ENCODE results near the gene CDK3. TPM values are rescaled to one million over a fixed set of nuclear protein-coding genes. Genes with fewer than 3 reads are reported as not detected.

Gene CDK3
- total and polyA plus RNA-seq, 2 donors (not counting 3 experiments of a cell fraction or from before 2014, with no cell fraction given) = 8.5 to 8.7 TPM

DNA sequence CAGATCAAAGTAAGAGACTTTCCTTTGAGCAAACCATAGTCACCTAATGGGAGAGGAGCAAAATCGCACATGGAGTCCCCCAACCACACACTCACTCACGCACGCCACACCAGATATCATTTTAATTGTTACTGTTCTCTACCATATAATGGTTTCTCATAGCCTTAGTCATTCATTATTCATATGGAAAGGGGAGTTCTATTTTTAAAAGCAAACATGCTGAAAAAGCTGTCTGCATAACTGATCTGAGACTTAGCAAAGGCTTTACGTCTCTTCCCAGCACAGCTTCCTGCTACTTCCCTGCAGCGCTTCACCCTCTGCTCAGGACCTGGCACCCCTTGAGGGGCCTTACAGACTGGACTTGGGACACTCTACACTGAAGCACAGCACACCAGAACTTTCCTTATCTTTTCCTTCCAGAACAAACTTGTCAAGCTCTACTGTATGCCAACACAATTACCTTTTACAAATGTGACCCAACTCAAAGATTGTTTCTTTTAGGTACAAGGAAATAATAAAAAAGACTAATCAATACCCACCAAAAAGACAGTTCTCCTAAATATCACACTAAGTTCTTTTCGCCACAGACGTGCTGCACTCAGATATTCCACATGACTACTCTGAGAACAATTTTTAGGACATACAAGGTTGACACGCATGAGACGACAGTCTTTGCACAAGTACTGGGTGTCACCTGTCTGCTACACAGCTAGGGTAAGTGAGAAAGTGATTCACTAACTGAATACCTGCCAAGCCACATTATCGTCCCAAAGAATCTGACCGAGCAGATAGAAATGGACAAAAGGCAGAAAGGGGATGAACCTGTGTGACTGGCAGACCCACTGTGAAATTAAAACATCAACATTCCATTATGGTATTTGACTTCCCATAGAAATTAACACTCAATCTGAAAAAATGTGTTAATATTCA lies 50.1 kb downstream of the CDK3 start:
- H2AFZ ChIP-seq (ENCODE audit: low read depth, low read length) = no peak overlapping the region
- no peaks in the 10 kb centered on the region for H4K20me1 ChIP-seq (replicated peaks; ENCODE audit: control insufficient read depth, extremely low read depth, insufficient read depth, low read length)
- no peak overlapping the region for H3K4me3 ChIP-seq (replicated peaks in 1 of 3; ENCODE audit: insufficient read depth in 1 of 3, low read depth in 1 of 3, low read length in 3 of 3)
- POLR2A ChIA-PET = no interaction called here
- no peak overlapping the region for H3K9ac ChIP-seq (replicated peaks; ENCODE audit: extremely low read depth, insufficient read depth, low read length)
- H3K4me2 ChIP-seq (ENCODE audit: insufficient read depth, low read length) = no peak overlapping the region
- peaks cover 16 to 30% of the 10 kb centered on the region in 2 experiments for H3K36me3 ChIP-seq (ENCODE audit: control insufficient read depth in 2 of 2, extremely low read depth in 1 of 2, insufficient read depth in 2 of 2, low read length in 2 of 2)
- no TSS peak for BruUV-seq (replicated peaks)
- TF ChIP-seq GATA2 (IDR thresholded peaks at IDR 0.05; ENCODE audit: insufficient read depth, insufficient read length, low read depth, low read length) (no peak), POLR2AphosphoS5 (IDR thresholded peaks at IDR 0.05; ENCODE audit: insufficient read depth, low read depth, low read length) (no peak), POLR2A (IDR thresholded peaks at IDR 0.05; ENCODE audit: low read depth, low read length) (no peak), MYC (IDR thresholded peaks at IDR 0.05; ENCODE audit: low read depth, low read length) (no peak), EZH2 (IDR thresholded peaks at IDR 0.05; ENCODE audit: borderline replicate concordance, low read depth, low read length, severe bottlenecking) (no peak), JUN (IDR thresholded peaks at IDR 0.05; ENCODE audit: borderline replicate concordance, insufficient read depth, insufficient read length, low read depth) (no peak), FOS (IDR thresholded peaks at IDR 0.05; ENCODE audit: borderline replicate concordance, insufficient read depth, low read length) (no peak)
- TF ChIP-seq, protein P1, sequence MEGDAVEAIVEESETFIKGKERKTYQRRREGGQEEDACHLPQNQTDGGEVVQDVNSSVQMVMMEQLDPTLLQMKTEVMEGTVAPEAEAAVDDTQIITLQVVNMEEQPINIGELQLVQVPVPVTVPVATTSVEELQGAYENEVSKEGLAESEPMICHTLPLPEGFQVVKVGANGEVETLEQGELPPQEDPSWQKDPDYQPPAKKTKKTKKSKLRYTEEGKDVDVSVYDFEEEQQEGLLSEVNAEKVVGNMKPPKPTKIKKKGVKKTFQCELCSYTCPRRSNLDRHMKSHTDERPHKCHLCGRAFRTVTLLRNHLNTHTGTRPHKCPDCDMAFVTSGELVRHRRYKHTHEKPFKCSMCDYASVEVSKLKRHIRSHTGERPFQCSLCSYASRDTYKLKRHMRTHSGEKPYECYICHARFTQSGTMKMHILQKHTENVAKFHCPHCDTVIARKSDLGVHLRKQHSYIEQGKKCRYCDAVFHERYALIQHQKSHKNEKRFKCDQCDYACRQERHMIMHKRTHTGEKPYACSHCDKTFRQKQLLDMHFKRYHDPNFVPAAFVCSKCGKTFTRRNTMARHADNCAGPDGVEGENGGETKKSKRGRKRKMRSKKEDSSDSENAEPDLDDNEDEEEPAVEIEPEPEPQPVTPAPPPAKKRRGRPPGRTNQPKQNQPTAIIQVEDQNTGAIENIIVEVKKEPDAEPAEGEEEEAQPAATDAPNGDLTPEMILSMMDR (IDR thresholded peaks at IDR 0.05; ENCODE audit: extremely low read depth in 1 of 2, insufficient read depth in 1 of 2, low read depth in 1 of 2, low read length in 2 of 2) = no peak
- TF ChIP-seq, protein P2, sequence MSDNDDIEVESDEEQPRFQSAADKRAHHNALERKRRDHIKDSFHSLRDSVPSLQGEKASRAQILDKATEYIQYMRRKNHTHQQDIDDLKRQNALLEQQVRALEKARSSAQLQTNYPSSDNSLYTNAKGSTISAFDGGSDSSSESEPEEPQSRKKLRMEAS (IDR thresholded peaks at IDR 0.05; ENCODE audit: insufficient read depth, insufficient read length) = no peak
- H3K79me2 ChIP-seq (ENCODE audit: control insufficient read depth, insufficient read depth, low read length) = peaks cover 20% of the 10 kb centered on the region
- FAIRE-seq (no peak), DNase-seq (ENCODE audit: low read depth, low spot score) (no peak)
- dilution Hi-C loops (cut with MboI; ENCODE audit: extremely low pct_ligation_motif_present, low sequenced_read_pairs) (no loop called here), intact Hi-C loops (cut with micrococcal nuclease) (no loop called here)
- no peaks in the 10 kb centered on the region for H3K27me3 ChIP-seq (ENCODE audit: control insufficient read depth in 2 of 2, insufficient read depth in 2 of 2, low read length in 2 of 2)
- H3K4me1 ChIP-seq (ENCODE audit: control insufficient read depth, extremely low read depth, insufficient read depth, low read length) = peaks cover 18% of the 10 kb centered on the region
- no peak overlapping the region for H3K27ac ChIP-seq (ENCODE audit: insufficient read depth, low read depth, low read length)
- no peaks in the 10 kb centered on the region for H3K9me1 ChIP-seq (replicated peaks; ENCODE audit: control insufficient read depth, extremely low read depth, insufficient read depth, low read length)
- CTCF ChIA-PET = interaction anchor here (1.1 kb wide), 1 partner anchor 37 kb away, joined by 3 read pairs; no protein-coding TSS in a partner anchor
- no peaks in the 10 kb centered on the region for H3K9me3 ChIP-seq (replicated peaks; ENCODE audit: control insufficient read depth, insufficient read depth, low read length)
